ENCODE data around the gene GLCCI1. TPM values are rescaled to one million over a fixed set of nuclear protein-coding genes. Genes with fewer than 3 reads are reported as not detected.

GLCCI1 gene
- polyA plus RNA-seq (ENCODE audit: insufficient read depth in 1 of 5, insufficient read length in 5 of 5, low replicate concordance in 1 of 5) = 10 to 100 TPM; 22.8 to 50.8 (median 34.5) TPM
- long read RNA-seq, donor 1, full-length matches to known transcripts = 5 of 11 reads
- long read RNA-seq, donor 1, partial matches to known transcripts = 0 of 11 reads
- long read RNA-seq, donor 1, other reads (novel, unspliced or antisense) = 6 of 11 reads
- long read RNA-seq, donor 2, partial matches to known transcripts = 0 of 1 reads
- long read RNA-seq, donor 2, other reads (novel, unspliced or antisense) = 0 of 1 reads
- long read RNA-seq, donor 3 = 0 reads
- long read RNA-seq, donor 4, full-length matches to known transcripts = 2 of 2 reads
- long read RNA-seq, donor 4, partial matches to known transcripts = 0 of 2 reads
- long read RNA-seq, donor 4, other reads (novel, unspliced or antisense) = 0 of 2 reads
- long read RNA-seq, donor 5, partial matches to known transcripts = 0 of 1 reads
- long read RNA-seq, donor 5, other reads (novel, unspliced or antisense) = 0 of 1 reads
- long read RNA-seq, donor 6, partial matches to known transcripts = 0 of 1 reads
- long read RNA-seq, donor 6, other reads (novel, unspliced or antisense) = 0 of 1 reads
- long read RNA-seq, donor 7, full-length matches to known transcripts = 2 of 2 reads
- long read RNA-seq, donor 7, partial matches to known transcripts = 0 of 2 reads
- long read RNA-seq, donor 7, other reads (novel, unspliced or antisense) = 0 of 2 reads
- long read RNA-seq, donor 8 = 0 reads

DNA sequence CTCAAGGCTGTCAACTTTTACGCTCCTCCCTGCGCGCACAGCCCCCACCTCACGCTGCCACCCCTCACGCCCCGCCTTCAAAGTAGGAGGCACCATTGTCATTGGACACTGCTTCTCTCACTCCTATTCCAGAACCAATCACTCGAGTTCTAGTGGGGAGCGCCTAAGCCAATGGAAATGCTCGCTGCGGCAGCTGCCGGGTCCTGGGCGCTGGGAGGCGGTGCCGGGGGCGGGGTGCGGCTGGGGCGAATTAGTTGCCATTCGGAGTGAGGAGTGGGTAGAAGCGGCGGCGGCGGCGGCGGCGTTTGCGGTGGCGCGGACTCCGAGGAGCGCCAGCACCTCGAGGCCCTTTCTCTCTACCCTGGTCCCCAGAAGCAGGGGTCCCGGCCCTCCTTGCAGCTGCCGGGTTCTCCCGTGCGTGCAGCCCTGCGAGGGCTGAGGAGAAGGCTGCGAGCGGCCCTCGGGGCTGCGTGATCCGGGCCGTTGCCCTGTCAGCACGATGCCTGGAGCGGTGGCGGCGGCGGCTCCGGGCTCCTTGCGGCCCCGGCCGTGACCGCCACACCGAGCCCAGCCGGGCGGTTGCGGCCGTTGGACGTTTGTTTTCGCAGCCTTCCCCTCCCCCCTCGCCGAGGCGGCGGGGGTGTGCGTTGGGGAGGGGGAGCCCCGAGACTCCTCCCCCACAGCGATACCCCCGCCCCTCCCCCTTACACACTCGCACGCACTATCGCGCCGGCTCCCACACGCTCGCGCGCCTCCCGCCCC is at the start of gene GLCCI1:
GLCCI1 (plus strand) TSS at position 253 of the 762 bp plus-strand sequence. CDS start 555 bp downstream, outside the sequence.
- DNase-seq = peak; percentile 93 to 95

DNA sequence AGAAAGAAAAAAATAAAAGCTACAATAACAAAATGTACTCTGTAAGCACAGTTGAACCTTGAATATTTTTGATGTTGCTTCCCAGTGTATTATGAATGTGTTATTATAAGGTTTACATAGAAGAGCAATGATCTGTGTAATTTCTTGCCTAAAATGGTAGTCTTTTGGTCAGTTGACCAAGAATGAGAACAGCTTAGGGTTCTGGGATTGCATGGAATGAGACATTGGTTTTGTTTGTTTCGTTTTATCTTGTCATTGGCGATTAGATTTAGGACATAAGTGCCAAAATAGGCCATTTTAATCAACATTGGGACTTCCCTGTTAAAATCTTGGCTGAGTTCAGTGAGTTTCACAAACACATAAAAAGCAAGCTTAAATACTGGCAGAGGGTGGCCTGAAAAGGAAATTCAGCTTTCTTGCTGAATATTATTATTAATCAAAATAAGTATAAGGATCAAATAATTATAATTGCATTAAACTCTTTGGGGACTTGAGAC is 49.1 kb upstream of the GLCCI1 start:
- DNase-seq = no peak

GRCh38 chr7:7920056-7920455 is 48.5 kb upstream of the GLCCI1 start:
- DNase-seq = no peak

- no peak for DNase-seq
Observed at GRCh38 chr7:7920481-7920880, 48.1 kb upstream of the GLCCI1 start.

GRCh38 chr7:7921830-7922229 is 46.8 kb upstream of the GLCCI1 start:
- DNase-seq = no peak

GRCh38 chr7:7922684-7923385 is 45.8 kb upstream of the GLCCI1 start:
- DNase-seq = no peak

GRCh38 chr7:7923818-7924217 is 44.8 kb upstream of the GLCCI1 start:
- DNase-seq = no peak

DNA sequence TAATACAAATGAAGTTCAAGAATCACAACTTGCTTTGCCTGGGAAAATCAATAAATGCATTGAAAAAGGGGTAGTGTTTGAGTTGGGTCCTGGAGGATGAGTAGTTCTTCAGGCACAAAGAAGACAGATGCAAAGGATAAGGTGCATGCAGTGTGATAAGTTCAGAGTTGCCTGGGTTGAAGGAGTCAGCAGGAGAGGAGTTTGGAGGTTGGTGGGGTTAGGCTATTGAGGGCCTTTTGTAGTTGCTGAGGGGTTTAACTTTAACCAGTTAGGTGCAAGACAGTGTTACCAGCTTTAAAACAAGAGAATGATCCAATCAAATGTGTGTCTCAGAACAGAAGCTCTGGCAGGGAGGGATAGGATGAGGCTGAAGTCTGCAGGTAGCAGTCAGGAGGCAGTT is 44.3 kb upstream of the GLCCI1 start:
- DNase-seq = no peak

DNA sequence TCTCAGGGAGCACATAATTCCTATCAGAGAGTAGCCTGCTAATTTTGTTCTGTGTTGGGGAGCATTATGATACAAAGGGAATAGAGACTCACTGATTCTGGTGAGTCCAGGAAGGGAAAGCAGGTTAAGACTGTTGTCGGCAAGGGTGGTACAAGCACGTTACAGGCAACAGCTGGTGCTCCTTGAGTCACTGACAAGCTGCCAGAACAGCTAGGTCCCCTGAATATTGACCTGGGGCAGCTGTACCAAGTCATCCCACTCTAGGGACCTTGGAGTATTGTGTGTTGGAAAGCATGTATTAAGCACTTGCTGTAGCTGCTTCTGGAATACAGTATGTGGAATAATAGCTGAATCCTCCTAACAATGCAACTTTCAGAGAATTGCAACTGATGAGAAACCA is 37.0 kb upstream of the GLCCI1 start:
- DNase-seq = no peak

DNA sequence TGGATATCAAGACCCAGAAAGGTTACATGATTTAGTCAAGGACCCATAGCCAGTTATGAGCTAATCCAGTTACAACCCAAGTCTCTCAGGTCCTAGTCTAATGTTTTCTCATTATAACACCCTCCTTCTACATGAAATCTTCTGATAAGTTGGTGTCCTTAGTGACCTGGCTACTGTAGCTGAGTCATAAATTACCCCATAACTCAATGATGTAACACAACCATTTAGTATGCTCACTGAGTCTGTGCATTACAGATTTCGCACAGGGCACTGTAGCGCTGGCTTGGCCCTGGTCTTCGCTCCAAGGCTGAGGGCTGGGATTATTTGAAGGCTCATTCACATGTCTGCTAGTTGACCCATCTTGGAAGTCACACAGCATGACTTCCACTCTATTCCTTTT is 36.0 kb upstream of the GLCCI1 start:
- no peak for DNase-seq

DNA sequence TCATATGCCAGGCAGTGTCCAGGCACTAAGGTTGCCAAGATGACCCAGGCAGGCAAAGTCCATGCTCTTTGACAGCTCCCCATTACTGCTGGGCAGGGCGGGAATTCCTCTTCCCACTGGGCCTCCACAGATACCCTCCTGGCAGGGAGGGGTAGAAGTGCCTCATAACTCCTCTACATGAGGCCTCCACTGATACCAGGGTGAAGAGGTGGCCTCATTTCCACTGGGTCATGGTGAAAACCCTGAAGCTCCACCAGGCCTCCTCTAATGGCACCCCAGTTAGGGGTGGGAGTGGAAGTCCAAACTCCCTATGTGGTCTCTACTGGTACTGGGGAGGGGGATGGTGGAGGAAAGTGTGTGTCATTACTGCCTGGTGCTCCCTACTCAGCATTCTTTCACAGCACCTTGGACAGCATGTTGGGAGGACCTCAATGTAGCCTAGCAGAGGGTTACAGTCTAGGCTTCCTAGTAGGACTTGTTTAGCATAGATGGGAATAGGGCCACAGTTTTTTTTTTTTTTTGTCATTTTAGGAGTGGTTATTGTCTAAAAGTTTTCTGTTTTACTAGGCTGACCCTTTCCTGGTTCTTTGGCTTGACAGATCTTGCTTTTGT is 34.6 kb upstream of the GLCCI1 start:
- DNase-seq = no peak

DNA sequence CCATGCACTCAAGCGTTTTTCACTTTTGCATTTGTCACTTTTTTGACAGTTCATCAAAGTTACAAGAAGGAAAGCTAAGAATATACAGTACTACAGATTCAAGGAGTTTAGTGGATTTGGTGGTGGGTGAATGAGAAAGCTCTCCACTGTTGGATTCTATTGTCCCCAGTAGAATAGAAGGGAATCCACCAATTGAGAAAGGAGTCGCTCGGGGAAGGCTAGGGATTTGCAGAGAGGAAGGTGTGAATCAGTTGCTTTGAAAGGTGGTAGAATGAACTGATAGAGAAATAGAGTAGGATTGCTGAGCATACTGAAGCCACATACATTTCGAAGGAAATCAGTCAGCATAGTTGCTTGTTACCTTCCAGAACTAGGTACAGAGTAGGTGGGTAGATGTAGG is 33.7 kb upstream of the GLCCI1 start:
- no peak for DNase-seq

DNA sequence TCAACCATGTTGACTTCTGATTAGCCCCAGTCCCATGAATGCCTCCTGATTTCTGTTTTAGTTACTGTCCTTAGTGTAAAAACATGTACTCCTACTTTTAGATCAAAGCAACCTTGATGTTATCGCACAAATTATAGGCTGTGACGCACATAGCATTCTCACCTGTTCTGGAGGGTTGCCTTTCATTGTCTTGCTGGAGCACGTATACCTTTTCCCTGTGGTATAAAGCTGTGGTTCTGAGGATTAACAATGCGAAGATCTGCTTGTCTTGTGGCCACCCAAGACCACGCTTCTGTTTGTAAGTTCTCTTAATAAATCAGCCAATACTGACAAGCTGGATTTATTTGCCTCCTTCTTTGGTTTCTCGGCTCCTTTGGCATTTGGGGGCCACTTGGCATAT is 30.1 kb upstream of the GLCCI1 start:
- no peak for DNase-seq

DNA sequence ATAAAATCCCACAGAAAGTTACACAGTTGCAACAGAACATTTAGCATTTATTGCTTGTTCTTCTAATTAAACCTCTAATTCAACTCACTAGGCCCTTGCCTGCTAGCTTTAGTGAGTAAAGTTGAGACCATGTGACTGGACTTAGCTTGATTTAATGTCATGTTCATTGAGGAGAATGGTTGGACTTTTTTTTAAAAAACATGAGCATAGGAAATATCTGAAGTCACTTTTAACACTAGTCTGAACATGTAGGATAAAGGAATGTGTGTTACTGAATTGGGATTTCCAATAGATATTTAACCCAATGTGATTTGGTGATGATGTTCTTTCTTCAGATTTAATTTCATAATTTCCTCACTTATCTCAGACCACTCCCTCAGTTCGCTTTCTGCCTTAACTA is 24.6 kb upstream of the GLCCI1 start:
- no peak for DNase-seq

GRCh38 chr7:7944619-7945282 is 23.8 kb upstream of the GLCCI1 start:
- no peak for DNase-seq

DNA sequence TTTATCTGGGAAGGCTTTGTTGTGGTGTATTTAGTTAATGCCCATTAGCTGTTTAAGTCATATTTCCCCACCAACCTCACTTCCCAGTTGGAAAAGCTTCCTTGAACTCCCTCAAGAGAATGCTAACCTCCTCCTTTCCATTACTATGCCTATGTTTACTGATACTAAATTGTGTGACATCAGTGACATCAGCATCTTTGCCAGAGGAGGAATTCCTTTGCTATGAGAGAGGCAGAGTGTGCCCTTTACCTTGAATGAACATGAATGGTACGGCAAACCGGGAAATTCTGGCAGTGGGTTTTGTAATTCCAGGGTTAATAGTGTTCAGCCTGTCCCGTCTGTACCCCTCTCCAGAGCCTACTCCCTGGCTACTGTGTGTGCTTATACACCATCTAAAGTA is 22.1 kb upstream of the GLCCI1 start:
- DNase-seq = no peak

- DNase-seq = no peak
Observed at GRCh38 chr7:7948232-7948631, 20.4 kb upstream of the GLCCI1 start.

- DNase-seq = no peak
Observed at GRCh38 chr7:7953806-7954205, 14.8 kb upstream of the GLCCI1 start.

DNA sequence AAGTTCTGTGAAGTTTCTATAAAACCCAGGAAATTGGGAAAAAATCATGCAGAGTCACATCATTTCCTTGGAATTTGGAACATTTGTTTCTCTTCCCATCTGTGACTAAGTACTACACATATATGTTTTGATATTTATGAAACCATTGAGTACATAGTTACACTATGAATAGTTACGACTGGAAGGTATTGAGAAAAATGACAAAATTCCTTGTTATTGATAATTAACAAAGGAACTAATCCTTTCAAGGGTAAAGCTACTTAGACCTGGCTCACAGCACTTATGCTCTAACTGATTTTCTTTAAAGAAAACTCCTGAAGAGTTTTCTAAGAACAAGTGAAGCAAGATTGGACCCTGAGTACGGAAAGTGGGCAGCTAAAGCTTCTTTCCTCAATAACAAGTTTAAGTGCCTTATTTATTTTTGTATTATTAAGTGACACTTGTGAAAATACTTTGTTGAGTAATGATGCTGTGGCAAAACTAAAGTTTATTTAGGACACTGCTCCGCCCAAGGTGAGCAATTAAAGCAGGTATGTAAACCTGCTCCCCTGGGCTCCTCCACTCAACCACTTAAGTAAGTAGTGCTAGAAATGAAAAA is 12.0 kb upstream of the GLCCI1 start:
- peak; percentile 37 to 38 for DNase-seq

DNA sequence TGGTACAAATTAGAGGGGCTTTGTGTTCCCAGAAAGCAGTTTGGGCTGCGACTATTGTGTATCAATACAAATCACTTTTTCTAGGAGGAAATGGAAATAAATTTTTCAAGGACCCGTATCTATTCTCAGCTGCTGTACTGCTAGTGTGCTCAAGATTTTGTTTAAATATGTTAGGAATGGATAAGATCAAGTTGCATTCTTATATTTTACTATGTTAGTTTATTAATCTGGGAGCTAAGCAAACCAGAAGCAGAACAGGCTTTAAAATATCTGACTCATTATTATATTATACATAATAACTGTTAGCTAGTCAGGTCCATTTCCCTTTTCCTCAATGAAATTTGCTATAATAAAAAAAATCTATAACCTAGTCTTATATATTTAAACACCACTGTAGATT is 11.1 kb upstream of the GLCCI1 start:
- DNase-seq = no peak
